HG02642 (cell line): ENCODE data around the gene DOHH.

Experiments
- ATAC-seq: cut with Tn5 transposase; IDR thresholded peaks from one replicate; pipeline ENCODE4 v1.9.1; 2021; ENCODE audit warnings: mild to moderate bottlenecking; ENCODE audit not compliant: unreplicated experiment, poor library complexity

DOHH gene

DNA sequence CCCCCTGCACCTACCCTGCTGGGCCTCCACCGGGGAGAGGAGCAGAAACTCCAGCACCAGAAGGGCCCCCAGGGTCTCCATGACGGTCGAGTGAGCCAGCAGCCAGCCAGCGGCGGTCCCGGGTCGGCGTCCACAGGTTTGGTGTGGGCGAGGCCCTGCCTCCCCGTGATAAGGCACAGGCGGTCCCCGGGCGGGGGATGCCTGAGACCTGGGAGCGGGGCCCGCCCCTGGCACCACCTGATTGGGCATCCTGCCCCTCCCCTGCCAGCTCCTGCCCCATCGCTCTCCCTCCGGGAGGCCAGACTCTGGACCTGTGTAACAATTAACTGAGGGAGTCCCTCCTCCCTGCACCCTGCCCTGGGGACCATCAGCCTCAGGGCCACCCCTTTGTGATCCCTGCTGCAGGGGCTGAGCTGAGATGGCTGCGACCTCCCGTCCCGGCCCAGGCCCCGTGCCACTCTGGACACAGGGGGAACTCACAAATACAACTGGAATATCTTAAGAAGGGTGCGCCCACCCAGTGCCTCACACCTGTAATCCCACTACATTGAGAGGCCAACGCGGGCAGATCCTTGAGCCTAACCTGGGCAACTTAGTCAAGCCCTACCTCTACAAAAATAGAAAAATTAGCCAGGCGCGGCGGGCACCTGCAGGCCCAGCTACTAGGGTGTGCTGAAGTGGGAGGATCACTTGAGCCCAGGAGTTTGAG lies 19.9 kb downstream of the DOHH start, which contains the start of gene SMIM24:
Gene SMIM24 (minus strand): TSS at position 143 of the 709 bp plus-strand sequence. CDS start 62 bp downstream, at position 81.
- ATAC-seq: no peak

- ATAC-seq: no peak
These were observed 20.6 kb downstream of the DOHH start for GRCh38 chr19:3479834-3480215.

GRCh38 chr19:3479177-3479833 lies 21.2 kb downstream of the DOHH start:
- ATAC-seq: no peak

DNA sequence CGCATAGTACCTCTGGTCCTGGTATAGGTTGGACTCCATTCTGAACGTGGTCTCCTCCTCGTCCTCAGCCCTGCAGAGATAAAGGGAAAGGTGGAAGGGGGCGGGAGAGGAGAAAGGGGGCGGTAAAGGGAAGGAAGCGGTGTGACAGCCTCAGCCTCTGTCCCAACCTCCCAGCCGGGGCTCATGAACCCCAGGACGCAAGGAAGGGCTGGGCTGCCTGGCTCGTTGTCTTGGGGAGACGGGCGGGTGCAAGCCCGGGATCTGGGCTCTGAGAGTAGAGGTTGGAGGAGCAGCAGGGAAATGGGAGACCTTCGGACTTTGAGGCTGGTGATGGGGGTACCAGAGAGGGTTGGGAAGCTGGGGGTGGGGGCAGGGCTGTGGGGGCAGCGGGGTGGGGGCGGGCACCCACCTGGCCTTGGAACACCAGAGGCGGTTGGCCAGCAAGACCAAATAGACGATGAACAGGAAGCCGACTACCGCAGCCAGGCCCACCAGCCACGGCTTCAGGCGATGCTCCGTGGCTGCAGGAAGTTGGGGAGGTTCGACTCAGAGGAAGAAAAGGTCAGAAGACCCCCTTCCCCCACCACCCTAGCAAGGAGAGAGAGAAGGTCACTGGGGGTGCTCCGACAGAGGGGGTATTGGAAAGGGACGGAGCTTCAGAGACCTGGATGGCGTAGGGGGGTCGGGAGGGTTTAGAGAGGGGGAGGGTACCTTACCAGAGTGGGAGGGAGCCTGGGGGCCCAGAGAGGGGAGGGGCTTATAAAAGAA lies 21.9 kb downstream of the DOHH start:
- no peak for ATAC-seq

DNA sequence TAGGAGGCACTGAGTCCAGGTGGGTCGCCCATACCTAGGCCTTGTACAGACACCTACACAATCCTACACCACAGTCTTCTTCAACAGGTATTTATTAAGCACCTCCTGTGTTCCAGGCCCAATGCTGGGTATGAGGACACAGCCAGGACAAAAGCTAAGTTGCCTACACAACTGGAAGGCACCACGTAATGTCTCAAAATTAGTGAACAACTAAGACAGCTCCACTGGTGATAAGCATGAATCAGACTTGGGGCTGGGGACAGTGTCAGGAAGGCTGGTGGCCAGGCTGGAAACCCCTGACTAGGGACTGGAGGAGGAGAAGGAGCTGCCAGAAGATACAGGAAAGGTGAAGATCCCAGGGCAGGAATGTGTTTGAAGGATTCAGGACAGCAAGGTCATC lies 22.5 kb downstream of the DOHH start:
- no peak for ATAC-seq

GRCh38 chr19:3477506-3477905 lies 23.0 kb downstream of the DOHH start:
- ATAC-seq: no peak

- no peak for ATAC-seq
These were observed 23.6 kb downstream of the DOHH start for GRCh38 chr19:3476830-3477229.

DNA sequence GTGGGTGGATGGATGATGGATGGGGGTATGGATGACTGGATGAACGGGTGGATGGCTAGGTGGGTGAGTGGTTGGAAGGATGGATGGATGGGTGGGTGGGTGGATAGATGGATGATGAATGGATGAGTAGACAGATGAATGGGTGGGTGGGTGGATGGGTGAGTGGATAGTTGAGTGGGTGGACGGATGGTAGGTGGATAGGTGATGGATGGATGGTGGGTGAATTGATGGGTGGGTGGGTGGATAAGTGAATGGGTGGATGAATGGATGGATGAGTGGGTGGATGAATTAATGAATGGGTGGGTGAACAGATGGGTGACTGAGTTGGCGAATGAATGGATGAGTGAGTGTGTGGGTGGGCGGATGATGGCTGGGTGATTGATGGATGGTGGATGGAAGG lies 25.0 kb downstream of the DOHH start:
- no peak for ATAC-seq

GRCh38 chr19:3474614-3475013 lies 25.9 kb downstream of the DOHH start:
- no peak for ATAC-seq

GRCh38 chr19:3474010-3474409 lies 26.5 kb downstream of the DOHH start:
- no peak for ATAC-seq

DNA sequence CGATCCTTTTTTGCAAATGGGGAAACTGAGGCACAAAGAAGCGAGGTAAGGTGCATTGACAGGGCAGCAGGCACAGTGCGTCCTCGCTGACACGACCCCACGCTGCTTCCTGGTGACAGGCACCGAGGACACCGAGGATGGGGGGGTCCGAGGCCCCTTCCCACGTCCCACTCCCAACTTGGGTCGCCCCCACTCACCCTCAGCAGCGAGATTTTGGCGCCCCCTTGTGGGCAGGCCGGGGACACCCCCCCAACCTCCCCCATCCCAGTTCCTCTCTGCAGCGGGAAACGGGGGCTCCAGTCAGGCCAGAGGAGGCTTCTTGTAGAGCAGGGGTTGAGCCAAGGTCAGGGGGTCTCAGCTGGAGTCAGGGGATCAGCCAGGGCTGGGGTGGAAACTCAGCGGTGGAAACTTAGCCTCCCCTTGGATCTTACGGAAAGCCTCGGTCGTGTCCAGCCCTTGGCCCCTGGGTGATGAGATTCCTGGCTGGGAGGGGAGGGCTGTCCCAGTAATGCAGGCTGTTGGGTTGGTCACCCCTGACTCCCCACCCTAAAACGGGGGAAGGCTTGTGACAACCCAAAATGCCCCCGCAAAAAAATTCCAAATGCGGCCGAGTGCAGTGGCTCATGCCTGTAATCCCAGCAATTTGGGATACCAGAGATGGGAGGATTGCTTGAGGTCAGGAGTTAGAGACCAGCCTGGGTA lies 28.4 kb downstream of the DOHH start:
- ATAC-seq: no peak

DNA sequence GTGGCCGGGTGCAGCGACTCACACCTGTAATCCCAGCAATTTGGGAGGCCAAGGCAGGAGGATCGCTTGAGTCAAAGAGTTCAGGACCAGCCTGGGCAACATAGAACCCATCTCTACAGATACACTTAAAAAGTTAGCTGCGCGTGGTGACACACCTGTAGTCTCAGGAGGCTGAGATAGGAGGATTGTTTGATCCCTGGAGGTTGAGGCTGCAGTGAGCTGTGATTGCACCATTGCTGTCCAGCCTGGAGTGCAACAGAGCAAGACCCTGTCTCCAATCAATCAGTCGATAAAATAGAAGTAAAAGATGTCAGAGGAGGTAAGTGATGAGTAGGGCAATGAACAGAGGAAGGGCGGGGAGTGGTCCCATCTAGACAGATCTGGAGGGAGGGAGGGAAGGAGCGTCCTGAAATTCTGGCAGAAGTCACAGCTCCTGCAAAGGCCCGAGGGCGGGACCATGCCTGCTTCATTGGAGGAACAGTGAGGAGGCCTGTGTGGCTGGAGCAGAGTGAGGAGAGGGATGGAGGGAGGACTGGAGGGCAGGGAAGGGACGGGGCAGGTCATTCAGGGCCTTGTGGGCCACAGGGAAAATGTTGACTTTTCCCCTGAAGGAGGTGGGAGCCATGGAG lies 29.9 kb downstream of the DOHH start:
- ATAC-seq: no peak

GRCh38 chr19:3469638-3470499 lies 30.6 kb downstream of the DOHH start:
- ATAC-seq: no peak

- ATAC-seq: no peak
These were observed 32.3 kb downstream of the DOHH start for GRCh38 chr19:3468211-3468610.

DNA sequence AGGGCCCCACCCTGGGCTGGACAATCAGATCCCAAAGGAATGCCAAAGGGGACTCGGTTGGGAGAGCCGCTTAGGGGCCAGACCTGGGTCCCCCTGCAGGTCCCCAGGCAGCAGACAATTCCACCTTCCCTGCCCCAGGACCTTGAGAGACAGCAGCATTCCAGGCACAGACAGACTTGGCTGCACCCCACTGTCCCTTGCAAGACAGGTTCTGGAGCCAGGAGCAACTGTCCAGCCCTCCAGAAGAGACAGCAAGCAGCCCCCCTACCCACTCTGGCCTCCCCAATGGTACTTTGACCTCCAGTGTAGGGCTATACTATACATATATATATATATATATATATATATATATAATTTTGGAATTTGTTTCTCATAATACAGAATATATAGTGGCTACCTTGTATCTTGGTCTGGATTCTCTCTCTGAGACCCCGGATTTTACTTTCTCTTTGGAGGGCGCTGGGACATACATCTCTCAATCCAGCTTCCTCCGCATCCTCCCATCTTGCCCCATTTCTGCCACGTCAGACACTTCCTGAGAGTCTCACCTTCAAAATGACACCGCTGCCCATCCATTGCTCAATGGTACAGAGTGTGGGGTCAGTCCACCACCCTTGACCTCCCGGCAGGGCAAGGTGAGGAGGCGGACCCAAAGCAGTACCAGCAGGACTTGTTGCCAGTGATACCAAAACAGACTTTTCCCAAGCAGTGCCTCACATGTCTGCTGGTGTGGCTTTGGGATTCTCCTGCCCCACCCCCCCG lies 32.9 kb downstream of the DOHH start:
- ATAC-seq: no peak

DNA sequence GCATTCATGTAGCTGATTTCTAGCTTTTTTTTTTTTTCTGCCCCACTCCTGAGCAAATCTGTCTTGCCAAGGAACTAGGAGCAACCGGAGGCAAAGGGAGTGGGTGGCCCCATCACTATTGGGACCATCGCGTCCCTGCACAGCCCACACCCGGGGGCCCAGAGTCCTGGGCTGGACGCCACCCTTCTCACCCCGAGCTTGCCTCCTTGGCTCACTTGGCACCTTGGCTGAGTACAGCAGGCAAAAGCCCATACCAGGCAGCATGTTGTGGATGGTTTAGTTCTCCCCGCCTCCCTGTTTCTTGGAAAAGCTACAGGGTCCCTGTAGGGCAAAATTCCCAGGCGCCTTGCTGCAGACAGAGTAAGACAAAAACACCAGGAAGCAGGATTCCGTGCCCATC lies 33.8 kb downstream of the DOHH start:
- ATAC-seq: no peak

- ATAC-seq: no peak
These were observed 34.9 kb downstream of the DOHH start for GRCh38 chr19:3465552-3465951.

- ATAC-seq: no peak
These were observed 35.8 kb downstream of the DOHH start for GRCh38 chr19:3464587-3465235.
